ENCODE data around the gene FANK1. TPM values are rescaled to one million over a fixed set of nuclear protein-coding genes. Genes with fewer than 3 reads are reported as not detected.
"Not testable (repeated sequence)": the region's sequence is repeated elsewhere in the genome, so short reads cannot be mapped to it uniquely, and the experiment has no call there.

FANK1 gene
- total RNA-seq, 1 donor = 0.21 TPM

GRCh38 chr10:125940515-125940914 lies 44.2 kb downstream of the FANK1 start:
- H3K9me3 ChIP-seq (ENCODE audit: low read depth, low read length) = no peaks in the 10 kb centered on the region
- peaks cover 2% of the 10 kb centered on the region for H3K27me3 ChIP-seq (ENCODE audit: insufficient read depth, low read length)
- no peak overlapping the region for H3K4me3 ChIP-seq (ENCODE audit: low read length)
- H3K4me1 ChIP-seq (ENCODE audit: insufficient read depth, low read length) = no peaks in the 10 kb centered on the region

- H3K4me1 ChIP-seq (ENCODE audit: insufficient read depth, low read length) = no peaks in the 10 kb centered on the region
- H3K27me3 ChIP-seq (ENCODE audit: insufficient read depth, low read length) = no peaks in the 10 kb centered on the region
- H3K9me3 ChIP-seq (ENCODE audit: low read depth, low read length) = peaks cover 11% of the 10 kb centered on the region
- no peak overlapping the region for H3K4me3 ChIP-seq (ENCODE audit: low read length)
Measured at GRCh38 chr10:125951290-125951689, 54.9 kb downstream of the FANK1 start.

GRCh38 chr10:125953778-125954385 lies 57.5 kb downstream of the FANK1 start:
- peaks cover 11% of the 10 kb centered on the region for H3K9me3 ChIP-seq (ENCODE audit: low read depth, low read length)
- H3K27me3 ChIP-seq (ENCODE audit: insufficient read depth, low read length) = no peaks in the 10 kb centered on the region
- H3K4me3 ChIP-seq (ENCODE audit: low read length) = no peak overlapping the region
- H3K4me1 ChIP-seq (ENCODE audit: insufficient read depth, low read length) = no peaks in the 10 kb centered on the region

GRCh38 chr10:125955766-125956165 lies 59.4 kb downstream of the FANK1 start:
- no peaks in the 10 kb centered on the region for H3K27me3 ChIP-seq (ENCODE audit: insufficient read depth, low read length)
- peaks cover 11% of the 10 kb centered on the region for H3K9me3 ChIP-seq (ENCODE audit: low read depth, low read length)
- H3K4me1 ChIP-seq (ENCODE audit: insufficient read depth, low read length) = no peaks in the 10 kb centered on the region
- H3K4me3 ChIP-seq (ENCODE audit: low read length) = no peak overlapping the region

- Histone ChIP-seq H3K27me3 (ENCODE audit: insufficient read depth, low read length) (no peaks in the 10 kb centered on the region), H3K4me1 (ENCODE audit: insufficient read depth, low read length) (no peaks in the 10 kb centered on the region), H3K4me3 (ENCODE audit: low read length) (no peak overlapping the region), H3K9me3 (ENCODE audit: low read depth, low read length) (no peaks in the 10 kb centered on the region)
Measured at GRCh38 chr10:125961743-125962142, 65.4 kb downstream of the FANK1 start.

GRCh38 chr10:125962200-125962599 lies 65.8 kb downstream of the FANK1 start:
- H3K4me3 ChIP-seq (ENCODE audit: low read length) = no peak overlapping the region
- no peaks in the 10 kb centered on the region for H3K9me3 ChIP-seq (ENCODE audit: low read depth, low read length)
- no peaks in the 10 kb centered on the region for H3K4me1 ChIP-seq (ENCODE audit: insufficient read depth, low read length)
- H3K27me3 ChIP-seq (ENCODE audit: insufficient read depth, low read length) = no peaks in the 10 kb centered on the region

- H3K4me3 ChIP-seq (ENCODE audit: low read length) = no peak overlapping the region
- no peaks in the 10 kb centered on the region for H3K4me1 ChIP-seq (ENCODE audit: insufficient read depth, low read length)
- no peaks in the 10 kb centered on the region for H3K27me3 ChIP-seq (ENCODE audit: insufficient read depth, low read length)
- no peaks in the 10 kb centered on the region for H3K9me3 ChIP-seq (ENCODE audit: low read depth, low read length)
Measured at GRCh38 chr10:125964558-125964957, 68.2 kb downstream of the FANK1 start.

- Histone ChIP-seq H3K4me3 (ENCODE audit: low read length) (no peak overlapping the region), H3K9me3 (ENCODE audit: low read depth, low read length) (no peaks in the 10 kb centered on the region), H3K27me3 (ENCODE audit: insufficient read depth, low read length) (no peaks in the 10 kb centered on the region), H3K4me1 (ENCODE audit: insufficient read depth, low read length) (no peaks in the 10 kb centered on the region)
Measured at GRCh38 chr10:125967533-125967932, 71.2 kb downstream of the FANK1 start.

- not testable (repeated sequence) for H3K27me3 ChIP-seq (ENCODE audit: insufficient read depth, low read length); H3K4me3 ChIP-seq (ENCODE audit: low read length); H3K4me1 ChIP-seq (ENCODE audit: insufficient read depth, low read length); H3K9me3 ChIP-seq (ENCODE audit: low read depth, low read length)
Measured at GRCh38 chr10:125970077-125970630, 73.8 kb downstream of the FANK1 start.

GRCh38 chr10:125976960-125977605 lies 80.7 kb downstream of the FANK1 start:
- H3K4me1 ChIP-seq (ENCODE audit: insufficient read depth, low read length) = no peaks in the 10 kb centered on the region
- no peak overlapping the region for H3K4me3 ChIP-seq (ENCODE audit: low read length)

GRCh38 chr10:125979976-125980375 lies 83.6 kb downstream of the FANK1 start:
- H3K4me3 ChIP-seq (ENCODE audit: low read length) = no peak overlapping the region
- H3K27me3 ChIP-seq (ENCODE audit: insufficient read depth, low read length) = no peaks in the 10 kb centered on the region
- H3K4me1 ChIP-seq (ENCODE audit: insufficient read depth, low read length) = no peaks in the 10 kb centered on the region
- no peaks in the 10 kb centered on the region for H3K9me3 ChIP-seq (ENCODE audit: low read depth, low read length)

More at GRCh38 chr10:125976960-125977605, 80.7 kb downstream of the FANK1 start:
- no peaks in the 10 kb centered on the region for H3K27me3 ChIP-seq (ENCODE audit: insufficient read depth, low read length)
- H3K9me3 ChIP-seq (ENCODE audit: low read depth, low read length) = no peaks in the 10 kb centered on the region

- no peaks in the 10 kb centered on the region for H3K27me3 ChIP-seq (ENCODE audit: insufficient read depth, low read length)
- H3K4me3 ChIP-seq (ENCODE audit: low read length) = no peak overlapping the region
- H3K4me1 ChIP-seq (ENCODE audit: insufficient read depth, low read length) = no peaks in the 10 kb centered on the region
- no peaks in the 10 kb centered on the region for H3K9me3 ChIP-seq (ENCODE audit: low read depth, low read length)
Measured at GRCh38 chr10:125980521-125981035, 84.2 kb downstream of the FANK1 start.

GRCh38 chr10:125982260-125982948 lies 86.0 kb downstream of the FANK1 start:
- Histone ChIP-seq H3K4me1 (ENCODE audit: insufficient read depth, low read length) (no peaks in the 10 kb centered on the region), H3K4me3 (ENCODE audit: low read length) (no peak overlapping the region), H3K9me3 (ENCODE audit: low read depth, low read length) (no peaks in the 10 kb centered on the region), H3K27me3 (ENCODE audit: insufficient read depth, low read length) (no peaks in the 10 kb centered on the region)

GRCh38 chr10:125983161-125983560 lies 86.8 kb downstream of the FANK1 start:
- no peaks in the 10 kb centered on the region for H3K9me3 ChIP-seq (ENCODE audit: low read depth, low read length)
- H3K27me3 ChIP-seq (ENCODE audit: insufficient read depth, low read length) = no peaks in the 10 kb centered on the region
- H3K4me3 ChIP-seq (ENCODE audit: low read length) = no peak overlapping the region
- no peaks in the 10 kb centered on the region for H3K4me1 ChIP-seq (ENCODE audit: insufficient read depth, low read length)

- no peak overlapping the region for H3K4me3 ChIP-seq (ENCODE audit: low read length)
- H3K27me3 ChIP-seq (ENCODE audit: insufficient read depth, low read length) = no peaks in the 10 kb centered on the region
- H3K9me3 ChIP-seq (ENCODE audit: low read depth, low read length) = no peaks in the 10 kb centered on the region
- H3K4me1 ChIP-seq (ENCODE audit: insufficient read depth, low read length) = no peaks in the 10 kb centered on the region
Measured at GRCh38 chr10:125983656-125984055, 87.3 kb downstream of the FANK1 start.
